RCC 7860 (cell line): Measurements from ENCODE around the gene NCLN.
A peak's percentile ranks its signal among the peaks of the same experiment; 100 is the strongest.

ENCODE experiments used
- DNase-seq: peaks from one replicate; pipeline ENCODE4 v3.0.0-alpha.2; 2015; ENCODE audit warnings: low spot score
- FAIRE-seq: peaks from 2 replicates; lab custom pipeline; 2012; peaks lifted over from hg19 to GRCh38; lab: Jason Lieb, UNC

Gene NCLN, protein sequence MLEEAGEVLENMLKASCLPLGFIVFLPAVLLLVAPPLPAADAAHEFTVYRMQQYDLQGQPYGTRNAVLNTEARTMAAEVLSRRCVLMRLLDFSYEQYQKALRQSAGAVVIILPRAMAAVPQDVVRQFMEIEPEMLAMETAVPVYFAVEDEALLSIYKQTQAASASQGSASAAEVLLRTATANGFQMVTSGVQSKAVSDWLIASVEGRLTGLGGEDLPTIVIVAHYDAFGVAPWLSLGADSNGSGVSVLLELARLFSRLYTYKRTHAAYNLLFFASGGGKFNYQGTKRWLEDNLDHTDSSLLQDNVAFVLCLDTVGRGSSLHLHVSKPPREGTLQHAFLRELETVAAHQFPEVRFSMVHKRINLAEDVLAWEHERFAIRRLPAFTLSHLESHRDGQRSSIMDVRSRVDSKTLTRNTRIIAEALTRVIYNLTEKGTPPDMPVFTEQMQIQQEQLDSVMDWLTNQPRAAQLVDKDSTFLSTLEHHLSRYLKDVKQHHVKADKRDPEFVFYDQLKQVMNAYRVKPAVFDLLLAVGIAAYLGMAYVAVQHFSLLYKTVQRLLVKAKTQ

GRCh38 chr19:3185461-3186159, at the start of gene NCLN:
TSS of gene NCLN (plus strand) at chr19:3185930. CDS start at chr19:3186031, 101 bp downstream.
- DNase-seq, result peak; percentile 85
- peak; percentile 74 for FAIRE-seq

DNA sequence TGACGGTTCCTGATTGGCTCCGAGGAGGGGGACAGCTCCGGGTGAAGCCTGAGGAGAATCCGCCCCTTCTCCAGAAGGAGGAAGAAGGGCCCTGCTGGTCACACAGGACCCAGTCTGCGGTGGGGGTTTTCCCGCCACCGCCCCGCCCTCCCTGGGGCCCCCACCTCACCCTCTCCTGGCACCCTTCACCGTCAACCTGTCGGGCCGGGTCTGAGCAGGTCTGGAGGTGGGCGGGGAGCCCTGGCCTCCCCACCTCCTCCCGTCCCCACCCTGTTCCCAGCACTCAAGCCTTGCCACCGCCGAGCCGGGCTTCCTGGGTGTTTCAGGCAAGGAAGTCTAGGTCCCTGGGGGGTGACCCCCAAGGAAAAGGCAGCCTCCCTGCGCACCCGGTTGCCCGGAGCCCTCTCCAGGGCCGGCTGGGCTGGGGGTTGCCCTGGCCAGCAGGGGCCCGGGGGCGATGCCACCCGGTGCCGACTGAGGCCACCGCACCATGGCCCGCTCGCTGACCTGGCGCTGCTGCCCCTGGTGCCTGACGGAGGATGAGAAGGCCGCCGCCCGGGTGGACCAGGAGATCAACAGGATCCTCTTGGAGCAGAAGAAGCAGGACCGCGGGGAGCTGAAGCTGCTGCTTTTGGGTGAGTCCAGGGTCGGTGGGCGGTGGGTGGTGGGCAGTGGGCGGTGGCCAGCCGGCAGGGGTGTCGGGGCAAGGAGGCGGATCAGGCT, 49.6 kb upstream of the NCLN start, which contains the start of gene GNA15:
Gene GNA15 (plus strand): TSS at position 73 of the 723 bp plus-strand sequence. CDS start 418 bp downstream, at position 491.
- no peak for DNase-seq

GRCh38 chr19:3136684-3137055, 49.1 kb upstream of the NCLN start:
- DNase-seq (no peak), FAIRE-seq (no peak)

More for the DNA sequence above, 49.6 kb upstream of the NCLN start, which contains the start of gene GNA15:
- FAIRE-seq, result no peak

DNA sequence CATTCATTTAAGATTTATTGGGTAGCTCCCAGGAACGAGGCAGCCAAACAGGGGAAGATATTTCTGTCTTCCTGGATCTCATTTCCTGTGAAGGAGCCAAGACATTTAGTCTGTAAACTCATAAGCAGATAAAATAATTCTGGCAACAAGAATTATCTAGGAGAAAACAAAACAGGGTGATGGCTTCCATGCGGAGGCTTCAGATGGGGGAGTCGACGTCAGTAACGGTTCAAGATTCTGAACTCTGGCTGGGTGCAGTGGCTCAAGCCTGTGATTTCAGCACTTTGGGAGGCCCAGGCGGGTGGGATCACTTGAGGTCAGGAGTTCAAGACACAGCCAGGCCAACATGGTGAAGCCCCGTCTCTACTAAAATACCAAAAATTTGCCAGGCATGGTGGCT, 48.6 kb upstream of the NCLN start:
- DNase-seq (no peak), FAIRE-seq (no peak)

DNA sequence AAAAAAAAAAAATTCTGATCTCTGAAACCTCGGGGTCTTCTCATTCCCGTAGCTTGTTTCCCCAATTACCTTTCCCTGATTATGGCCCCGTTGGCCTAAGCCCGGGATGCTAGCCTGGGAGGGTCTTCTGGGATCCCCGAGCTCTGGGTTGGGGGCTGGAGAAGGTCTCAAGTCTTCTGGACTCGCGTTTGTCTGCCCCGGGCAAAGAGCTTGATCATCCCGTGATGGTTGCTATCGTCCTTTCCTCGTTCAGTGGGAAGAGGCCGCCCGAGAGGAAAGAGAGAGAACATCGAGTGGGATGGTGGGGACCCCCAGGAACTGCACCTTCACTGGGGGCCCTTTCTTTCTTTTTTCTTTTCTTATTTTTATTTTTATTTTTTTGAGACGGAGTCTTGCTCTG, 47.5 kb upstream of the NCLN start:
- DNase-seq, result no peak
- no peak for FAIRE-seq

GRCh38 chr19:3140667-3141038, 45.1 kb upstream of the NCLN start:
- DNase-seq (peak; percentile 64), FAIRE-seq (no peak)

DNA sequence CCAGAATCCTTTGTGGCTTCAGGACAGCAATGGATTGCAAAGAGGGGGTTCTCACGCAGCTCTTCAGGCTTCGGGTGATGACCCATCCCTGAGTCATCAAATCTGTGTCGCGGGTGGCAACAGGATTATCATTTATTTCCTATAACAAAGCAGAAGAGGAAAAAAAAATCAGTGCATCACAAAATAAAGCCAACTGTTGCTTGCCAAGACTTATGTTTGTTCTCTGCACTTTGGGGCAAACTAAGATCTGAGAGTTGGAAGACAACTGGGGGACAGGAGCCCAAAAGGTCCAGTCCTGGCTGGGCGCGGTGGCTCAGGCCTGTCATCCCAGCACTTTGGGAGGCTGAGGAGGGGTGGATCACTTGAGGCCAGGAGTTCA, 43.4 kb upstream of the NCLN start:
- DNase-seq (peak; percentile 80), FAIRE-seq (peak; percentile 40)

GRCh38 chr19:3142781-3143337, 42.9 kb upstream of the NCLN start:
- DNase-seq, result no peak
- no peak for FAIRE-seq

- DNase-seq (no peak), FAIRE-seq (no peak)
Measured at GRCh38 chr19:3145909-3146676, 39.6 kb upstream of the NCLN start.

GRCh38 chr19:3146677-3147100, 39.0 kb upstream of the NCLN start:
- no peak for DNase-seq

GRCh38 chr19:3148503-3148902, 37.2 kb upstream of the NCLN start:
- DNase-seq, result no peak
- no peak for FAIRE-seq

More at GRCh38 chr19:3146677-3147100, 39.0 kb upstream of the NCLN start:
- no peak for FAIRE-seq

GRCh38 chr19:3149089-3149488, 36.6 kb upstream of the NCLN start:
- DNase-seq, result no peak
- FAIRE-seq, result no peak

GRCh38 chr19:3149526-3150505, 35.9 kb upstream of the NCLN start:
- DNase-seq (no peak), FAIRE-seq (no peak)

DNA sequence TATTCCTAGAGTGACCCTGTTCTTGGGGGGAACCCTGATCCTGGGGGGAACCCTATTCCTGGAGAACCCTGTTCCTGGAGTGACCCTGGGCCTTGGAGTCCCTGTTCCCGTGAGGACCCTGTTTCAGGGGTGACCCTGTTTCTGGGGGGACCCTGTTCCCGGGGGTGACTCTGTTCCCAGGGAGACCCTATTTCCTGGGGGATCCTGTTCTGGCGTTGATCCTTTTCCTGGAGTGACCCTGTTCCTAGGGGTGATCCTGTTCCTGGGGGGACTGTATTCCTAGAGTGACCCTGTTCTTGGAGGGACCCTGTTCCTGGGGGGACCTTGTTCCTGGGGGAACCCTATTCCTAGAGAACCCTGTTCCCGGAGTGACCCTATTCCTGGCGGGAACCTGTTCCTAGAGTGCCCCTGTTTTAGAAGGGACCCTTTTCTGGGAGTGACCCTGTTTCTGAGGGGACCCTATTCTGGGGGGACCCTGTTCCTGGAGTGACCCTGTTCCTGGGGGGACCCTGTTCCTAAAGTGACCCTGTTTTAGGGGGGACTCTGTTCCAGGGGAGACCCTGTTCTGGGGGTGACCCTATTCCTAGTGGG, 34.9 kb upstream of the NCLN start:
- no peak for FAIRE-seq
- DNase-seq, result no peak

DNA sequence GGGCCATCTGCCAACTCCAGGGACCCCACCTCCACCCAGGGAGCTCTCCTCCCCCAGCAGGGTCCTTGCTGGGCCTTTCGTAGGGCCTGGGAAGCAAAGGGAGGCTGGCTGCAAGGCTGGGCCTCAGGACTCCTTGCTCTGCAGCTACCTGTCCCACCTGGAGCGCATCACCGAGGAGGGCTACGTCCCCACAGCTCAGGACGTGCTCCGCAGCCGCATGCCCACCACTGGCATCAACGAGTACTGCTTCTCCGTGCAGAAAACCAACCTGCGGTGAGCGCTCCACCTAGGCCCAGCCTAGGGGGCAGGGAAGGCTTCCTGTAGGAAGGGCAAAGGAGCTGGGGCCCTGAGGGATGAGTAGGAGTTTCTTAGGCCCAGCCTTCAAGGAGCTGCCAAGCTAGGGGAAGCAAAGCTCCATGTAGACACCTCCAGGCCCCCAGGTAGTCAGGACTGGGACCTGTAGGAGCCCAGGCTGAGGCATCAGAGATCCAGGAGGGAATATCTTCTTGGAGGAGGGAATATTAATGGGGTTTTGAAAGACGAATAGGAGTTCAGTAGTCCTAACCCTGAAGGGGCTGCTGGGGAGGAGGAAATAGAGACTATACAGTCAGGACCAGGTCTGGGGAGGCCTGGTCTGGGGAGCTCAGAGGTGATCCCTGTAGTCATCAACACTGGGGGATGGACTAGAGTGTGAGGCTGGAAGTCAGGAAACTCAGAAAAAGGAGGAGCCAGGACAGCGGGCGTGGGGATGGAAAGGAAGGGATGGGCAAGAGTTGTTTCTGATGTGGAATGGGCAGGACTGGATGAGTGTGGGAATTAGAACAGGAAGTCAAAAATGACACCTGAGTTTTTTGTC, 33.9 kb upstream of the NCLN start:
- FAIRE-seq, result no peak
- DNase-seq, result no peak

- FAIRE-seq, result no peak
- DNase-seq, result no peak
Measured at GRCh38 chr19:3152419-3152780, 33.3 kb upstream of the NCLN start.
